NCI-H524 treated with DMSO at 0.1 percent for 48 hours (cell line): ENCODE data around the gene TCF4.

ENCODE experiments used
- DNase-seq: peaks from one replicate; lab custom pipeline; 2025; lab: John Stamatoyannopoulos, UW

TCF4 gene

GRCh38 chr18:55439056-55439455, 148.9 kb downstream of the TCF4 start:
- no peak for DNase-seq

- no peak for DNase-seq
Observed at GRCh38 chr18:55435592-55435991, 152.4 kb downstream of the TCF4 start.

GRCh38 chr18:55433648-55434047, 154.3 kb downstream of the TCF4 start:
- DNase-seq = no peak

- DNase-seq = no peak
Observed at GRCh38 chr18:55433140-55433539, 154.9 kb downstream of the TCF4 start.

GRCh38 chr18:55432307-55433040, 155.5 kb downstream of the TCF4 start:
- no peak for DNase-seq

- DNase-seq = no peak
Observed at GRCh38 chr18:55430026-55430425, 158.0 kb downstream of the TCF4 start.

GRCh38 chr18:55427951-55428350, 160.0 kb downstream of the TCF4 start:
- DNase-seq = no peak

GRCh38 chr18:55425698-55426097, 162.3 kb downstream of the TCF4 start:
- DNase-seq = no peak

- DNase-seq = no peak
Observed at GRCh38 chr18:55422456-55423180, 165.4 kb downstream of the TCF4 start.

GRCh38 chr18:55421615-55422419, 166.2 kb downstream of the TCF4 start:
- no peak for DNase-seq

- no peak for DNase-seq
Observed at GRCh38 chr18:55421308-55421614, 166.7 kb downstream of the TCF4 start.

GRCh38 chr18:55420665-55421307, 167.2 kb downstream of the TCF4 start:
- no peak for DNase-seq

- DNase-seq = no peak
Observed at GRCh38 chr18:55419947-55420664, 167.9 kb downstream of the TCF4 start.

- no peak for DNase-seq
Observed at GRCh38 chr18:55419132-55419946, 168.7 kb downstream of the TCF4 start.

GRCh38 chr18:55418439-55418838, 169.6 kb downstream of the TCF4 start:
- DNase-seq = no peak

- DNase-seq = no peak
Observed at GRCh38 chr18:55416791-55417190, 171.2 kb downstream of the TCF4 start.

- no peak for DNase-seq
Observed at GRCh38 chr18:55415258-55415871, 172.6 kb downstream of the TCF4 start.

GRCh38 chr18:55414475-55414874, 173.5 kb downstream of the TCF4 start:
- DNase-seq = no peak

GRCh38 chr18:55413474-55413873, 174.5 kb downstream of the TCF4 start:
- no peak for DNase-seq

GRCh38 chr18:55407774-55408535, 180.0 kb downstream of the TCF4 start:
- no peak for DNase-seq
